Loucy (cell line): ENCODE data around the gene PIWIL1.

Source experiments
- H2AFZ ChIP-seq: fragments of 200-600 bp; sonication (generic); 2 replicates; pipeline ENCODE4 v1.6.0; 2016; ENCODE audit warnings: antibody characterized with exemption, mild to moderate bottlenecking, low read length, moderate library complexity
- H3F3A ChIP-seq: fragments of 200-600 bp; 2 replicates; pipeline ENCODE4 v1.6.0; 2016; ENCODE audit warnings: antibody characterized with exemption, low read depth, mild to moderate bottlenecking
- H3K27me3 ChIP-seq: fragments of 200-600 bp; sonication (generic); 2 replicates; pipeline ENCODE4 v1.6.1; 2014; ENCODE audit warnings: low read length, mild to moderate bottlenecking; ENCODE audit not compliant: insufficient read depth, poor library complexity, severe bottlenecking
- H3K36me3 ChIP-seq: fragments of 200-600 bp; sonication (generic); 2 replicates; pipeline ENCODE4 v1.6.1; 2016; ENCODE audit warnings: low read length; ENCODE audit not compliant: insufficient read depth
- H3K4me1 ChIP-seq: fragments of 200-600 bp; sonication (generic); 2 replicates; pipeline ENCODE4 v1.5.1; 2014; ENCODE audit warnings: low read length, mild to moderate bottlenecking; ENCODE audit not compliant: insufficient read depth, poor library complexity, severe bottlenecking
- H3K4me2 ChIP-seq: fragments of 200-600 bp; sonication (generic); 2 replicates; pipeline ENCODE4 v1.6.0; 2014; ENCODE audit warnings: antibody characterized with exemption, low read length, low read depth, mild to moderate bottlenecking; ENCODE audit not compliant: poor library complexity, severe bottlenecking
- H3K4me3 ChIP-seq: fragments of 200-600 bp; sonication (generic); 2 replicates; pipeline ENCODE4 v1.5.1; 2014; ENCODE audit warnings: low read length, mild to moderate bottlenecking, mixed read lengths; ENCODE audit not compliant: poor library complexity, severe bottlenecking
- H3K79me2 ChIP-seq: fragments of 200-600 bp; sonication (generic); 2 replicates; pipeline ENCODE4 v1.6.1; 2014; ENCODE audit warnings: low read length; ENCODE audit not compliant: insufficient read depth
- H3K9ac ChIP-seq: fragments of 200-600 bp; sonication (generic); 2 replicates; pipeline ENCODE4 v1.6.0; 2014; ENCODE audit warnings: mild to moderate bottlenecking, low read depth, low read length, moderate library complexity; ENCODE audit not compliant: poor library complexity, severe bottlenecking
- H3K9me2 ChIP-seq: fragments of 200-600 bp; sonication (generic); replicated peaks from 2 replicates; pipeline ENCODE4 v1.6.1; 2016; ENCODE audit warnings: low read depth, low read length, mixed read lengths
- H3K9me3 ChIP-seq: fragments of 200-600 bp; sonication (generic); 2 replicates; pipeline ENCODE4 v1.6.1; 2014; ENCODE audit warnings: mild to moderate bottlenecking, antibody characterized with exemption, low read length, low read depth; ENCODE audit not compliant: insufficient read depth
- H4K20me1 ChIP-seq: fragments of 200-600 bp; sonication (generic); 2 replicates; pipeline ENCODE4 v1.6.0; 2014; ENCODE audit warnings: antibody characterized with exemption, low read length, mild to moderate bottlenecking; ENCODE audit not compliant: insufficient read depth, poor library complexity, severe bottlenecking
- EZH2phosphoT487 ChIP-seq: fragments of 200-600 bp; IDR thresholded peaks from 2 replicates; pipeline ENCODE4 v1.6.1; 2018; ENCODE audit warnings: antibody characterized with exemption, mild to moderate bottlenecking, moderate library complexity, borderline replicate concordance
- TF ChIP-seq, protein P1 (sequence below): fragments of 200-600 bp; sonication (generic); conservative IDR thresholded peaks from 2 replicates; pipeline ENCODE4 v1.5.1; 2014; ENCODE audit warnings: mild to moderate bottlenecking, antibody characterized with exemption, low read length

Gene PIWIL1

DNA sequence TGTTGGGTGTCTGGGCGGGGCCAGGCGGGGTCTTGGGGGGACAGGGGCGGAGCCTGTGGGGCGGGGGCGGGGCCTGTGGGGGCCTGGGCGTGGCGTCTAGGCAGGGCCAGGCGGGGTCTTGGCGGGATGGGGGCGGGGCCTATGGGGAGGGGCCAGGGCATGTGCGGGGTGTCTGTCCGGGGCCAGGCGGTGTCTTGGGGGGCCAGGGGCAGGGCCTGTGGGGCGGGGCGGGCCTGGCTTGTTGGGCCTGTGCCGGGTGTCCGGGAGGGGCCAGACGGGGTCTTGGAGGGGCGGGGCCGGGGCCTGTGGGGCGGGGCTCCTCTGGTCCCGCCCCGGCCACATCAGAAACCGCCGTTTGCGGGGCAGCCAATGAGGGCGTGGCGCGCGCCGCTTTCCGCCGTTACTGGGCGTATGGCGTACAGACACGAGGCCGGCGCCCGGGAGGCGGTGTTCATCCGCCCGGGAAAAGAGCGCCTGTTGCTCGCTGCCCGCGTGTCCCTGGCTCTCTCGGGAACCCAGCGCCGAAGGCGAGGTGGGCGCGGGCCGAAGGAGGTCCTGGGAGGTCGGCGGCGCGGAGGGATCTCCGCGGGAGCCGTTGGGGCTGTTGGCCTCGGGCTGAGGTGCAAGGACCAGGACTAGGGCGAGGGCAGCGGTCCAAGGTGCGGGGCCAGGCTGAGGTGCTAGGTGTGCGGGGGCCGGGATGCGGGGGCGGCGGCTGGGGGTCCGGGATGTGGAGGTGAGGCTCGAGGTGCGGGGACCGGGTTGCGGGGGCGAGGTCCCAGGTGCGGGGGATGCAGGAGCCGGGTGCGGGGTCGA is at the start of gene PIWIL1:
Gene PIWIL1 (plus strand): TSS at position 400 of the 816 bp plus-strand sequence. CDS start 4,705 bp downstream, outside the sequence.
- H3K9me3 ChIP-seq = no peaks in the 10 kb centered on the region
- H3K9me2 ChIP-seq = no peaks in the 10 kb centered on the region
- H2AFZ ChIP-seq = no peak within 1 kb of the TSS
- no peak within 1 kb of the TSS for H3K4me3 ChIP-seq
- no peak for TF ChIP-seq EZH2phosphoT487
- TF ChIP-seq, protein P1, sequence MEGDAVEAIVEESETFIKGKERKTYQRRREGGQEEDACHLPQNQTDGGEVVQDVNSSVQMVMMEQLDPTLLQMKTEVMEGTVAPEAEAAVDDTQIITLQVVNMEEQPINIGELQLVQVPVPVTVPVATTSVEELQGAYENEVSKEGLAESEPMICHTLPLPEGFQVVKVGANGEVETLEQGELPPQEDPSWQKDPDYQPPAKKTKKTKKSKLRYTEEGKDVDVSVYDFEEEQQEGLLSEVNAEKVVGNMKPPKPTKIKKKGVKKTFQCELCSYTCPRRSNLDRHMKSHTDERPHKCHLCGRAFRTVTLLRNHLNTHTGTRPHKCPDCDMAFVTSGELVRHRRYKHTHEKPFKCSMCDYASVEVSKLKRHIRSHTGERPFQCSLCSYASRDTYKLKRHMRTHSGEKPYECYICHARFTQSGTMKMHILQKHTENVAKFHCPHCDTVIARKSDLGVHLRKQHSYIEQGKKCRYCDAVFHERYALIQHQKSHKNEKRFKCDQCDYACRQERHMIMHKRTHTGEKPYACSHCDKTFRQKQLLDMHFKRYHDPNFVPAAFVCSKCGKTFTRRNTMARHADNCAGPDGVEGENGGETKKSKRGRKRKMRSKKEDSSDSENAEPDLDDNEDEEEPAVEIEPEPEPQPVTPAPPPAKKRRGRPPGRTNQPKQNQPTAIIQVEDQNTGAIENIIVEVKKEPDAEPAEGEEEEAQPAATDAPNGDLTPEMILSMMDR = no peak
- H3K27me3 ChIP-seq = no peaks in the 10 kb centered on the region
- no peaks in the 10 kb centered on the region for H3F3A ChIP-seq
- no peaks in the 10 kb centered on the region for H4K20me1 ChIP-seq
- H3K4me2 ChIP-seq = no peak within 1 kb of the TSS
- H3K9ac ChIP-seq = no peak within 1 kb of the TSS
- no peaks in the 10 kb centered on the region for H3K4me1 ChIP-seq
- H3K79me2 ChIP-seq = no peaks in the 10 kb centered on the region
- H3K36me3 ChIP-seq = no peaks in the 10 kb centered on the region

DNA sequence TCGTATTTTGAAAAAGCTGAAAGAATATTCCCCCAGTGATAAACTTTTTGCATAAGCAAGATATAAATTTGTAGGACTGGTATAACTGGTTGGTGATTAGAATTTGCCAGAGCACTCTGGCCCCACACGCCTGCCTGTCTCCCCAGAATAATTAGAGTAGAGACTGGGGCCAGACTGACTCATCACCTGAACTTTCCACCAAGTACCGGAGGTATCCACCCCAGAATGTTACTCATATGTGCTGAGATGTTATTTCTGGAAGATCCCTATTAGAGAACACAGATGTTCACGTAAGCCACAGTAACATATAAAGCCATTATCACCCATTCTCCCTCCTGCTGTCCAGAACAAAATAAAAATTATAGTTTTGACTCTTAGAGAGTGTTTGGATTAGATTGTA is 49.5 kb upstream of the PIWIL1 start:
- Histone ChIP-seq H3K4me3 (no peak overlapping the region), H3K9me2 (no peaks in the 10 kb centered on the region), H3K27me3 (no peaks in the 10 kb centered on the region), H3K9me3 (peaks cover 25% of the 10 kb centered on the region), H3K4me2 (no peak overlapping the region), H3K36me3 (no peaks in the 10 kb centered on the region), H4K20me1 (no peaks in the 10 kb centered on the region), H3K79me2 (no peaks in the 10 kb centered on the region), H3K9ac (no peak overlapping the region), H3F3A (no peaks in the 10 kb centered on the region), H3K4me1 (no peaks in the 10 kb centered on the region), H2AFZ (no peak overlapping the region)
- no peak for TF ChIP-seq EZH2phosphoT487
- TF ChIP-seq, protein P1 = no peak

DNA sequence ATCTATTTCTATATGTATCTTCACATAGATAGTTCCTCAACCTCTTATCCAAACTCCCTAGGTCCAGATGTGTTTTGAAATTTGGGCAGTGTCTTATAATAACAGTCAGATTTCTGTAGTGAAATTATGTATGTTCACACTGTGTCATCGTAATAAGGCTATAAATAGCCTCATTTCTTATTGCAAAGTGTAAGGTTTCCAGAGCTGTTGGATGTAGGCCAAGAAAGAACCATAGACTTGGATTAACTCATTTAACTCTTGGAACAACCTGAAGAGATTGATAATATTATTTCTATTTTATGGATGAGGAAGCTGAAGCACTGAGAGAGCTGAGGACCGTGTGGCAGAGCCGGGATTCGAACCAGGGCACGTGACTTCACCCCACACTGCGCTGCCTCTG is 49.0 kb upstream of the PIWIL1 start:
- Histone ChIP-seq H3F3A (no peaks in the 10 kb centered on the region), H4K20me1 (no peaks in the 10 kb centered on the region), H3K36me3 (no peaks in the 10 kb centered on the region), H3K9ac (no peak overlapping the region), H3K4me3 (no peak overlapping the region), H3K79me2 (no peaks in the 10 kb centered on the region), H3K9me2 (no peaks in the 10 kb centered on the region), H3K9me3 (peaks cover 27% of the 10 kb centered on the region), H3K27me3 (no peaks in the 10 kb centered on the region), H3K4me2 (no peak overlapping the region), H3K4me1 (no peaks in the 10 kb centered on the region), H2AFZ (no peak overlapping the region)
- TF ChIP-seq EZH2phosphoT487 = no peak
- TF ChIP-seq, protein P1 = no peak
